Prostate gland (tissue), 2 donors: Measurements from ENCODE around the gene GHRH. TPM values are rescaled to one million over a fixed set of nuclear protein-coding genes. Genes with fewer than 3 reads are reported as not detected.

ENCODE experiments used
- DNase-seq: peaks from one replicate; pipeline ENCODE4 v3.0.0-alpha.2; 2019; ENCODE audit warnings: low spot score
- H3K27ac ChIP-seq, 2 donors: fragments of 200-600 bp; sonication (generic); 2 replicates each; pipeline ENCODE4 v1.5.1; 2017 to 2019
- H3K27me3 ChIP-seq: fragments of 200-600 bp; sonication (generic); replicated peaks from 2 replicates; pipeline ENCODE4 v1.5.1; 2019; ENCODE audit not compliant: insufficient read depth
- H3K36me3 ChIP-seq, 2 donors: fragments of 200-600 bp; sonication (generic); 1 replicate in 1 of 2; 2 replicates in 1 of 2; pipeline versions ENCODE4 v1.5.1 to v1.8.1; 2017 to 2019
- H3K4me1 ChIP-seq: fragments of 200-600 bp; sonication (generic); replicated peaks from 2 replicates; pipeline ENCODE4 v1.5.1; 2019
- H3K4me3 ChIP-seq, 2 donors: fragments of 200-600 bp; sonication (generic); 2 replicates each; pipeline ENCODE4 v1.5.1; 2017 to 2019
- H3K9me3 ChIP-seq: fragments of 200-600 bp; sonication (generic); 2 replicates; pipeline ENCODE4 v1.5.1; 2017
- POLR2A ChIP-seq: fragments of 450-650 bp; IDR thresholded peaks from one replicate; pipeline ENCODE4 v1.6.1; 2016; ENCODE audit warnings: antibody characterized with exemption, mild to moderate bottlenecking
- POLR2AphosphoS5 ChIP-seq: sonication (generic); formaldehyde crosslinking; IDR thresholded peaks from one replicate; pipeline ENCODE4 v1.6.1; 2017; ENCODE audit warnings: antibody characterized with exemption
- WGBS: methylation state at CpG from one replicate; pipeline ENCODE4 v1.1.5; 2018; 5-methylcytosine and 5-hydroxymethylcytosine counted together
- intact Hi-C: fragments of 100-400 bp; cut with DNase I; formaldehyde crosslinking; loops from one replicate; pipeline ENCODE4 v1.14.2; 2022
- total RNA-seq, 2 donors: library from RNA; depleted of rRNA; stranded (reverse); fragments of >200 nt; gene quantifications; one replicate each; pipeline ENCODE4 v1.1.0, GENCODE V29; 2016
- TF ChIP-seq, protein P1 (sequence below), 4 experiments: fragments of 200-600 bp in 2 of 4; fragments of 450-650 bp in 2 of 4; sonication (generic) in 2 of 4; IDR thresholded peaks; 1 replicate in 3 of 4; 2 replicates in 1 of 4; pipeline ENCODE4 v1.5.1; 2016 to 2019; ENCODE audit warnings: antibody characterized with exemption in 4 of 4, mild to moderate bottlenecking in 2 of 4, moderate library complexity in 2 of 4

Gene GHRH
- total RNA-seq, 2 donors from 2014 or later: not detected

DNA sequence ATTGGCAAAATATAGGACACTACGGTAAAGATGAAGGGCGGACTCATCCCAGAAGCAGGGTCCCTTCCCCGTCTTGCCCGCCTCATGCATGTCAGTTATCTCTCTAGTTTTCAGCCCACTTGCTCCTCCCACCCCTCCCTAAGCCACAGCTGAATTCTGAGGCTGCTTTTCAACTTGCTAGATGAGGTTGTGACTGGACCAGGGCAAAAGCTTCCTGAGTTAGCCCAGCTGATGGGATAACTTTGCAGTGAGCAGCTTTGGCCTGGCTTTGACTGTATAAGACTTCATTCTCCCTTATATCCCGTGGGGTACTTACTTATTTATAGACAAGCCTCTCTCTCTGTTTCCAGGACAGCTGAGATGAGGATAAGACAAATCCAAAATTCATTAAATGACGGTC lies 23.2 kb downstream of the GHRH start:
- H3K9me3 ChIP-seq: no peaks in the 10 kb centered on the region
- no peak overlapping the region for H3K27ac ChIP-seq
- TF ChIP-seq, protein P1, sequence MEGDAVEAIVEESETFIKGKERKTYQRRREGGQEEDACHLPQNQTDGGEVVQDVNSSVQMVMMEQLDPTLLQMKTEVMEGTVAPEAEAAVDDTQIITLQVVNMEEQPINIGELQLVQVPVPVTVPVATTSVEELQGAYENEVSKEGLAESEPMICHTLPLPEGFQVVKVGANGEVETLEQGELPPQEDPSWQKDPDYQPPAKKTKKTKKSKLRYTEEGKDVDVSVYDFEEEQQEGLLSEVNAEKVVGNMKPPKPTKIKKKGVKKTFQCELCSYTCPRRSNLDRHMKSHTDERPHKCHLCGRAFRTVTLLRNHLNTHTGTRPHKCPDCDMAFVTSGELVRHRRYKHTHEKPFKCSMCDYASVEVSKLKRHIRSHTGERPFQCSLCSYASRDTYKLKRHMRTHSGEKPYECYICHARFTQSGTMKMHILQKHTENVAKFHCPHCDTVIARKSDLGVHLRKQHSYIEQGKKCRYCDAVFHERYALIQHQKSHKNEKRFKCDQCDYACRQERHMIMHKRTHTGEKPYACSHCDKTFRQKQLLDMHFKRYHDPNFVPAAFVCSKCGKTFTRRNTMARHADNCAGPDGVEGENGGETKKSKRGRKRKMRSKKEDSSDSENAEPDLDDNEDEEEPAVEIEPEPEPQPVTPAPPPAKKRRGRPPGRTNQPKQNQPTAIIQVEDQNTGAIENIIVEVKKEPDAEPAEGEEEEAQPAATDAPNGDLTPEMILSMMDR (IDR thresholded peaks at IDR 0.05): no peak
- TF ChIP-seq POLR2AphosphoS5 (no peak), POLR2A (no peak)
- H3K4me3 ChIP-seq: no peak overlapping the region
- DNase-seq: no peak
- peaks cover 8 to 46% of the 10 kb centered on the region in 2 donors for H3K36me3 ChIP-seq
- H3K4me1 ChIP-seq: no peaks in the 10 kb centered on the region
- no peaks in the 10 kb centered on the region for H3K27me3 ChIP-seq
- 90% methylated on average over 6 of the region's 6 CpGs for WGBS
- intact Hi-C loops: no loop called here

GRCh38 chr20:37237656-37238055 lies 24.0 kb downstream of the GHRH start:
- 94% methylated on average over 5 of the region's 5 CpGs for WGBS
- Histone ChIP-seq H3K4me1 (no peaks in the 10 kb centered on the region), H3K27me3 (no peaks in the 10 kb centered on the region), H3K4me3 (no peak overlapping the region), H3K27ac (no peak overlapping the region), H3K36me3 (peaks cover 8 to 46% of the 10 kb centered on the region in 2 donors), H3K9me3 (no peaks in the 10 kb centered on the region)
- no peak for DNase-seq
- intact Hi-C loops: no loop called here
- TF ChIP-seq POLR2A: no peak
- TF ChIP-seq POLR2AphosphoS5: no peak
- TF ChIP-seq, protein P1 (IDR thresholded peaks at IDR 0.05): no peak

DNA sequence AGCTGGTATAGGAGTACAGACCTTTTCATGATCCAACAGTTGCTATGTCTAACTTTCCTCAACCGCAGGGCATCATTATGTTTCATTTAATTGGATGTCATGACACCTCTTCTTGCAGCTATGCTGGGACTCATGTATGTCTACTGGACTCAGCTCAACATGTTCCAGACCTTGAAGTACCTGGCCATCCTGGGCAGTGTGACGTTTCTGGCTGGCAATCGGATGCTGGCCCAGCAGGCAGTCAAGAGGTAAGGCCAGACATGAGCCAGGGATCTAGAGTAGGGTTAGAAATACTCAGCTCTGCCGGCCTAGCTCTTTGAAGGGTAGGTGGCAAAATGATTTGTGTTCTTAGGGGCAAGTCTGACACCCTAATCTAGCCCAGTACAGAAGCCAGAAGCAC lies 25.2 kb downstream of the GHRH start:
- DNase-seq: no peak
- peaks cover 8 to 54% of the 10 kb centered on the region in 2 donors for H3K36me3 ChIP-seq
- WGBS: 80% methylated on average over 4 of the region's 4 CpGs

GRCh38 chr20:37235065-37235464 lies 26.5 kb downstream of the GHRH start:
- Histone ChIP-seq H3K36me3 (peaks cover 8 to 57% of the 10 kb centered on the region in 2 donors), H3K4me3 (no peak overlapping the region), H3K27ac (no peak overlapping the region), H3K4me1 (no peaks in the 10 kb centered on the region), H3K27me3 (no peaks in the 10 kb centered on the region), H3K9me3 (no peaks in the 10 kb centered on the region)
- DNase-seq: no peak
- WGBS: 83% methylated on average over 6 of the region's 6 CpGs
- intact Hi-C loops: no loop called here
- TF ChIP-seq, protein P1 (IDR thresholded peaks at IDR 0.05): no peak
- TF ChIP-seq POLR2A: no peak
- no peak for TF ChIP-seq POLR2AphosphoS5

More for the DNA sequence above, 25.2 kb downstream of the GHRH start:
- intact Hi-C loops: no loop called here
- Histone ChIP-seq H3K4me1 (no peaks in the 10 kb centered on the region), H3K4me3 (no peak overlapping the region), H3K27ac (no peak overlapping the region), H3K27me3 (no peaks in the 10 kb centered on the region), H3K9me3 (no peaks in the 10 kb centered on the region)
- TF ChIP-seq, protein P1 (IDR thresholded peaks at IDR 0.05): no peak
- no peak for TF ChIP-seq POLR2A
- no peak for TF ChIP-seq POLR2AphosphoS5

DNA sequence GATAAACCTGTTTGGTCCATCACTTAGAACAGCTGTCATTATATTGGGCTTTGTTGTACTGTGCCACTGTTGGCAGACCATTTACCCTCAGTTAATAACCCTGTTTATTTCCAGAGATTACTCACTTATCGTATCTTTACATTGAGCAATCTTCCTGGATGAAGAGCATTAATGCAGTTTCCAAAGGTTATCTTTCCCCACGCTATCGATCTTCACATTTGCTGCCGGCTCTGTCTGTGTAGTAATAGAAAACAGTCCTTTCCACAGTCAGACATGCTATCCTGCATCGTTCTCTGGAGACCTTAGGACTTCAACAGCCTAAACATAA lies 27.4 kb downstream of the GHRH start:
- no peaks in the 10 kb centered on the region for H3K9me3 ChIP-seq
- no peak for DNase-seq
- no peaks in the 10 kb centered on the region for H3K27me3 ChIP-seq
- TF ChIP-seq, protein P1 (IDR thresholded peaks at IDR 0.05): no peak
- TF ChIP-seq POLR2AphosphoS5: no peak
- no peak for TF ChIP-seq POLR2A
- H3K4me1 ChIP-seq: no peaks in the 10 kb centered on the region
- H3K36me3 ChIP-seq: peaks cover 8 to 65% of the 10 kb centered on the region in 2 donors
- WGBS: 86% methylated on average over 5 of the region's 5 CpGs
- no peak overlapping the region for H3K4me3 ChIP-seq
- H3K27ac ChIP-seq: no peak overlapping the region
- intact Hi-C loops: no loop called here
